K562 (cell line): ENCODE results near the gene BTD. TPM values are rescaled to one million over a fixed set of nuclear protein-coding genes. Genes with fewer than 3 reads are reported as not detected.

ENCODE experiments used
- ATAC-seq: fragments of 200-7000 bp; cut with Tn5 transposase; 3 replicates; pipeline ENCODE4 v1.9.1; 2020; ENCODE audit warnings: moderate library complexity
- BruUV-seq: library from RNA; stranded (reverse); fragments of 400-500 nt; replicated peaks from 2 replicates; lab custom pipeline; 2021; lab: Mats Ljungman, UMichigan
- CTCF ChIA-PET: fragments of 300-600 bp; formaldehyde crosslinking; extraction: SDS; loops from one replicate; lab custom pipeline; 2021; ENCODE audit warnings: low intra/inter-chr PET ratio; lab: Yijun Ruan, JAX
- POLR2A ChIA-PET: fragments of 300-600, 350-650 bp; sonication (Branson Sonifier 250); formaldehyde crosslinking; extraction: SDS; loops from one replicate; lab custom pipeline; 2021; ENCODE audit warnings: antibody characterized with exemption, inconsistent platforms; lab: Yijun Ruan, JAX
- DNase-seq, 4 experiments: peaks; one replicate each; pipeline versions ENCODE4 v3.0.0 to v3.0.0-alpha.2; 2011 to 2018; ENCODE audit warnings: low spot score in 3 of 4, mixed read lengths in 3 of 4; ENCODE audit errors: extremely low read depth in 1 of 4
- FAIRE-seq: peaks from 2 replicates; lab custom pipeline; 2011; peaks lifted over from hg19 to GRCh38; lab: Jason Lieb, UNC
- H2AFZ ChIP-seq: 2 replicates; pipeline ENCODE4 v1.6.0; 2011; ENCODE audit warnings: low read depth, low read length, control low read depth, inconsistent platforms
- H3K27ac ChIP-seq: fragments of 200-600 bp; 3 replicates; pipeline ENCODE4 v1.8.0; 2011; ENCODE audit warnings: low read depth, mild to moderate bottlenecking, control low read depth, inconsistent platforms, low read length, moderate library complexity, mixed read lengths; ENCODE audit errors: extremely low read depth
- H3K27me3 ChIP-seq, 2 experiments: fragments of 300-600 bp in 1 of 2; 2 replicates in 1 of 2; 3 replicates in 1 of 2; pipeline versions ENCODE4 v1.6.0 to v1.8.0; 2011; ENCODE audit warnings: inconsistent platforms in 2 of 2, low read length in 2 of 2, mild to moderate bottlenecking in 1 of 2, mixed read lengths in 1 of 2, moderate library complexity in 1 of 2; ENCODE audit not compliant: control insufficient read depth in 2 of 2, insufficient read depth in 2 of 2
- H3K36me3 ChIP-seq: fragments of 300-600 bp; 3 replicates; pipeline ENCODE4 v1.8.0; 2011; ENCODE audit warnings: mild to moderate bottlenecking, low read length, inconsistent platforms; ENCODE audit not compliant: control insufficient read depth, insufficient read depth
- H3K4me1 ChIP-seq, 2 experiments: fragments of 200-600 bp in 1 of 2; replicated peaks in 1 of 2; 2 replicates in 1 of 2; 3 replicates in 1 of 2; pipeline versions ENCODE4 v1.5.1 to v1.8.0; 2011; ENCODE audit warnings: inconsistent platforms in 2 of 2, low read length in 2 of 2, mild to moderate bottlenecking in 1 of 2, mixed read lengths in 1 of 2, moderate library complexity in 1 of 2; ENCODE audit not compliant: control insufficient read depth in 2 of 2, insufficient read depth in 2 of 2
- H3K4me2 ChIP-seq: 2 replicates; pipeline ENCODE4 v1.6.1; 2011; ENCODE audit warnings: low read length, control low read depth, inconsistent platforms, mixed read lengths; ENCODE audit not compliant: insufficient read depth
- H3K4me3 ChIP-seq: fragments of 200-600 bp; sonication (generic), shearing (Covaris generic); 2 replicates; pipeline ENCODE4 v1.5.1; 2016; ENCODE audit warnings: control low read depth, inconsistent platforms
- H3K79me2 ChIP-seq: fragments of 200-600 bp; 3 replicates; pipeline ENCODE4 v1.8.0; 2011; ENCODE audit warnings: low read length, inconsistent platforms; ENCODE audit not compliant: control insufficient read depth, insufficient read depth
- H3K9ac ChIP-seq, 2 experiments: 2 replicates each; pipeline versions ENCODE4 v1.6.0 to v1.6.1; 2011; ENCODE audit warnings: low read depth in 2 of 2, low read length in 2 of 2, control low read depth in 1 of 2, inconsistent platforms in 1 of 2, mild to moderate bottlenecking in 1 of 2, mixed read lengths in 1 of 2; ENCODE audit not compliant: insufficient read depth in 1 of 2
- H3K9me1 ChIP-seq: one replicate; pipeline ENCODE4 v1.6.0; 2011; ENCODE audit warnings: inconsistent platforms, mild to moderate bottlenecking, low read length, moderate library complexity; ENCODE audit not compliant: control insufficient read depth, insufficient read depth
- H3K9me3 ChIP-seq: replicated peaks from 2 replicates; pipeline ENCODE4 v1.5.1; 2011; ENCODE audit warnings: low read depth, low read length, inconsistent platforms; ENCODE audit not compliant: control insufficient read depth, insufficient read depth
- H4K20me1 ChIP-seq: replicated peaks from 2 replicates; pipeline ENCODE4 v1.6.1; 2011; ENCODE audit warnings: low read length, inconsistent platforms, mixed read lengths; ENCODE audit not compliant: control insufficient read depth, insufficient read depth
- ETV1 ChIP-seq: fragments of 450-650 bp; conservative IDR thresholded peaks from 2 replicates; pipeline ENCODE4 v1.6.1; 2016; ENCODE audit warnings: missing genetic modification characterization, control low read depth, low read depth, missing compliant biosample characterization
- MBD2 ChIP-seq: sonication (generic); IDR thresholded peaks from 2 replicates; pipeline ENCODE4 v1.6.1; 2016; ENCODE audit warnings: low read depth, borderline replicate concordance
- MEF2A ChIP-seq: IDR thresholded peaks from 2 replicates; pipeline ENCODE4 v1.6.1; 2011; ENCODE audit warnings: low read depth, mild to moderate bottlenecking, low read length, moderate library complexity; ENCODE audit not compliant: control insufficient read depth
- NONO ChIP-seq, 2 experiments: fragments of 200-400 bp in 1 of 2; fragments of 450-650 bp in 1 of 2; formaldehyde crosslinking in 1 of 2; IDR thresholded peaks; 2 replicates each; pipeline ENCODE4 v1.6.1; 2017; ENCODE audit warnings: low read depth in 2 of 2, mild to moderate bottlenecking in 2 of 2, moderate library complexity in 2 of 2, low read length in 1 of 2
- RNF2 ChIP-seq: sonication (generic); IDR thresholded peaks from 2 replicates; pipeline ENCODE4 v1.6.1; 2016
- SP2 ChIP-seq: IDR thresholded peaks from 2 replicates; pipeline ENCODE4 v1.6.1; 2011; ENCODE audit warnings: mild to moderate bottlenecking, low read depth, low read length, moderate library complexity; ENCODE audit not compliant: poor library complexity, severe bottlenecking; ENCODE audit errors: extremely low read depth
- ZBTB7A ChIP-seq: IDR thresholded peaks from 2 replicates; pipeline ENCODE4 v1.6.1; 2011; ENCODE audit warnings: low read depth, mild to moderate bottlenecking, low read length, moderate library complexity, borderline replicate concordance; ENCODE audit not compliant: control insufficient read depth
- ZFP1 ChIP-seq: fragments of 450-650 bp; formaldehyde crosslinking; IDR thresholded peaks from 2 replicates; pipeline ENCODE4 v1.4.0; 2020; ENCODE audit warnings: mild to moderate bottlenecking, mixed read lengths
- ZNF140 ChIP-seq: fragments of 250-450 bp; sonication (Bioruptor Pico); IDR thresholded peaks from 2 replicates; pipeline ENCODE4 v1.8.0; 2021; ENCODE audit warnings: moderate library complexity, mild to moderate bottlenecking, inconsistent platforms
- ZNF316 ChIP-seq: fragments of 450-650 bp; IDR thresholded peaks from 2 replicates; pipeline ENCODE4 v1.6.1; 2016
- ZNF57 ChIP-seq: fragments of 450-650 bp; formaldehyde crosslinking; IDR thresholded peaks from 2 replicates; pipeline ENCODE4 v1.4.0; 2020; ENCODE audit warnings: mild to moderate bottlenecking, moderate library complexity
- WGBS: fragments of 100-300 bp; shearing (Covaris generic); methylation state at CpG from one replicate; pipeline ENCODE4 v1.1.6; 2016; ENCODE audit warnings: low coverage, mixed read lengths; ENCODE audit not compliant: insufficient coverage; ENCODE audit errors: missing lambda C conversion rate; 5-methylcytosine and 5-hydroxymethylcytosine counted together
- in situ Hi-C: fragments of 300-500 bp; cut with MboI; formaldehyde crosslinking; loops from 4 replicates; pipeline ENCODE4 v1.15.0; 2018; ENCODE audit warnings: inconsistent platforms, mixed read lengths
- intact Hi-C: fragments of 100-400 bp; cut with micrococcal nuclease; formaldehyde crosslinking; loops from 2 replicates; pipeline ENCODE4 v1.14.2; 2022
- polyA plus RNA-seq, 8 experiments: library from polyadenylated mRNA; depleted of rRNA in 4 of 8; stranded (reverse) in 5 of 8; unstranded in 3 of 8; fragments of >200 nt; fragmentation: Nextera tagmentation in 2 of 8; fragmentation: Illumina TruSeq in 1 of 8; extraction: Ambion mirVana in 2 of 8; extraction: Trizol in 1 of 8; gene quantifications; 2 replicates each; pipeline versions ENCODE4 v1.2.1 to v1.2.3, GENCODE V29; 2011 to 2014; ENCODE audit warnings: inconsistent platforms in 1 of 8, missing spikeins in 1 of 8
- total RNA-seq, 7 experiments: library from RNA; depleted of rRNA in 6 of 7; stranded (reverse); fragments of >200 nt in 6 of 7; fragmentation: Illumina TruSeq in 2 of 7; extraction: Trizol in 2 of 7; gene quantifications; 2 replicates each; pipeline versions ENCODE4 v1.2.1 to v1.2.3, GENCODE V29; 2011 to 2021; ENCODE audit warnings: low replicate concordance in 1 of 7
- TF ChIP-seq, protein P1 (sequence below): fragments of 450-650 bp; IDR thresholded peaks from 2 replicates; pipeline ENCODE4 v1.6.1; 2018; ENCODE audit warnings: mild to moderate bottlenecking, low read depth; ENCODE audit not compliant: partially characterized antibody
- TF ChIP-seq, protein P2 (sequence below): sonication (generic); formaldehyde crosslinking; IDR thresholded peaks from 2 replicates; pipeline ENCODE4 v1.8.0; 2022; ENCODE audit warnings: mild to moderate bottlenecking, low read depth, missing genetic modification reagents
- TF ChIP-seq, protein P3 (sequence below): fragments of 450-650 bp; IDR thresholded peaks from 2 replicates; pipeline ENCODE4 v1.6.1; 2016
- TF ChIP-seq, protein P4 (sequence below): sonication (generic); formaldehyde crosslinking; IDR thresholded peaks from 2 replicates; pipeline ENCODE4 v1.9.0; 2022; ENCODE audit warnings: mild to moderate bottlenecking, missing genetic modification reagents

Gene BTD
- total and polyA plus RNA-seq, 9 of the 15 experiments (the other 6 are each of a cell fraction or from before 2014, with no cell fraction given), result 6.6 to 26.2 (median 10.6) TPM

DNA sequence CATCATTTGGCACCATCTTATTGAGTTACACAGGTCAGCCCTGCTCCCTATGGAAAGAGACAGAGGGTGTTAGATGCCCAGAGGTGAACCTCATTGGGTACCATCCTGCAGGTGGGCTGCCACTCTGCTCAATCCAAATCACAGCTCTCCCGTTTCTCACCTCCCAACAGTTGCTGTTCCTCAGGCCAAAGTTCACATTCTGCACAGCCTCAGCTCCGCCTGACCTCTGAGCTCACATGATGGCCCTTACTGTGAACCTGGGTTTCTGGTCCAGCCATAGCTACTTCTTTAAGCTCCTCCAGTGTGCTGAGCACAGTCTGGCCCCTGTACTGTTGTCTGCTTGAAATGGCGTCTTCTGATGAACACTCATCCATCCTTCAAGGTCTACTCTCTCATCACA, 47.8 kb downstream of the BTD start (continued):
- TF ChIP-seq, protein P1, sequence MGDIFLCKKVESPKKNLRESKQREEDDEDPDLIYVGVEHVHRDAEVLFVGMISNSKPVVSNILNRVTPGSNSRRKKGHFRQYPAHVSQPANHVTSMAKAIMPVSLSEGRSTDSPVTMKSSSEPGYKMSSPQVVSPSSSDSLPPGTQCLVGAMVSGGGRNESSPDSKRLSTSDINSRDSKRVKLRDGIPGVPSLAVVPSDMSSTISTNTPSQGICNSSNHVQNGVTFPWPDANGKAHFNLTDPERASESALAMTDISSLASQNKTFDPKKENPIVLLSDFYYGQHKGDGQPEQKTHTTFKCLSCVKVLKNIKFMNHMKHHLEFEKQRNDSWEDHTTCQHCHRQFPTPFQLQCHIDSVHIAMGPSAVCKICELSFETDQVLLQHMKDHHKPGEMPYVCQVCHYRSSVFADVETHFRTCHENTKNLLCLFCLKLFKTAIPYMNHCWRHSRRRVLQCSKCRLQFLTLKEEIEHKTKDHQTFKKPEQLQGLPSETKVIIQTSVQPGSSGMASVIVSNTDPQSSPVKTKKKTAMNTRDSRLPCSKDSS, result no peak
- no peak for TF ChIP-seq RNF2
- TF ChIP-seq ZBTB7A, result no peak
- TF ChIP-seq ETV1 (tag), result no peak
- TF ChIP-seq, protein P2, sequence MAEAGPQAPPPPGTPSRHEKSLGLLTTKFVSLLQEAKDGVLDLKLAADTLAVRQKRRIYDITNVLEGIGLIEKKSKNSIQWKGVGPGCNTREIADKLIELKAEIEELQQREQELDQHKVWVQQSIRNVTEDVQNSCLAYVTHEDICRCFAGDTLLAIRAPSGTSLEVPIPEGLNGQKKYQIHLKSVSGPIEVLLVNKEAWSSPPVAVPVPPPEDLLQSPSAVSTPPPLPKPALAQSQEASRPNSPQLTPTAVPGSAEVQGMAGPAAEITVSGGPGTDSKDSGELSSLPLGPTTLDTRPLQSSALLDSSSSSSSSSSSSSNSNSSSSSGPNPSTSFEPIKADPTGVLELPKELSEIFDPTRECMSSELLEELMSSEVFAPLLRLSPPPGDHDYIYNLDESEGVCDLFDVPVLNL (CRISPR knock-in tag), result no peak

DNA sequence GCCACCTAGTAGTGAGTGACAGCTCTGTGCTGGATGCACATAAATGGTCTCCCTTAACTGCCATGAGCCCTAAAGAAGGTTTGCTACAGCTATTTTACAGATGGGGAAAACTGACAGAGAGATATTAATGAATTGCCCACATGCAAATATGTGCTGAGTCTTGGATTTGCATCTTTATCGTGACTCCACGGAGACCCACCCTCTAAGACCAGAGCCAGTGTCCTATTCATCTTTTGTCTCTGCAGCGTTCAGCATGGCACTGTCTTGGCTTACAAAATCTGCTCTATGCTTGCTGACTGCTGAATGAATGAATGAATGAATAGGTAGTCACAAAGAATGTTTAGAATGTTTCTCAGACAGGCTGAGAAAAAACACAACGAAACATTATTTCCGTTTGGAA, 48.3 kb downstream of the BTD start:
- H3K9me3 ChIP-seq, result no peaks in the 10 kb centered on the region
- no peaks in the 10 kb centered on the region for H3K9me1 ChIP-seq
- 0 out of 5 replicates have a peak, but pooled peaks cover 0 to 2% of the 10 kb centered on the region in 2 experiments for H3K4me1 ChIP-seq
- peaks cover 35 to 46% of the 10 kb centered on the region in 2 experiments for H3K27me3 ChIP-seq
- no peak overlapping the region for H3K4me2 ChIP-seq
- no peak for FAIRE-seq
- in situ Hi-C loops (loop anchor here (25.0 kb wide), 1 partner anchor 887 kb away; no protein-coding TSS in a partner anchor), intact Hi-C loops (no loop called here)
- H3K36me3 ChIP-seq, result no peaks in the 10 kb centered on the region
- no peak overlapping the region for H2AFZ ChIP-seq
- H4K20me1 ChIP-seq, result no peaks in the 10 kb centered on the region
- WGBS, result 4% methylated on average over 5 of the region's 5 CpGs
- DNase-seq, result no peak
- H3K27ac ChIP-seq, result no peak overlapping the region
- H3K9ac ChIP-seq, result no peak overlapping the region
- BruUV-seq, result no TSS peak
- ATAC-seq, result no peak
- no peaks in the 10 kb centered on the region for H3K79me2 ChIP-seq
- ChIA-PET POLR2A (interaction anchor here (1.3 to 1.4 kb wide), 2 partner anchors 14 to 15 kb away, joined by 3 to 5 read pairs; no protein-coding TSS in a partner anchor), CTCF (interaction anchor here (0.6 kb wide), 1 partner anchor 1560 kb away, joined by 3 read pairs; no protein-coding TSS in a partner anchor)
- no peak overlapping the region for H3K4me3 ChIP-seq
- TF ChIP-seq, protein P3, sequence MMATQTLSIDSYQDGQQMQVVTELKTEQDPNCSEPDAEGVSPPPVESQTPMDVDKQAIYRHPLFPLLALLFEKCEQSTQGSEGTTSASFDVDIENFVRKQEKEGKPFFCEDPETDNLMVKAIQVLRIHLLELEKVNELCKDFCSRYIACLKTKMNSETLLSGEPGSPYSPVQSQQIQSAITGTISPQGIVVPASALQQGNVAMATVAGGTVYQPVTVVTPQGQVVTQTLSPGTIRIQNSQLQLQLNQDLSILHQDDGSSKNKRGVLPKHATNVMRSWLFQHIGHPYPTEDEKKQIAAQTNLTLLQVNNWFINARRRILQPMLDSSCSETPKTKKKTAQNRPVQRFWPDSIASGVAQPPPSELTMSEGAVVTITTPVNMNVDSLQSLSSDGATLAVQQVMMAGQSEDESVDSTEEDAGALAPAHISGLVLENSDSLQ, result peak; percentile 53; the same call in 1 of the 2 replicates
- TF ChIP-seq ZNF316 (peak; percentile 41; the same call in 1 of the 2 replicates), MBD2 (no peak), ZFP1 (CRISPR knock-in tag) (no peak), NONO (IDR thresholded peaks at IDR 0.05; ENCODE audit: low read depth in 2 of 2, low read length in 1 of 2) (no peak), ZNF140 (CRISPR knock-in tag) (no peak), ZNF57 (CRISPR knock-in tag) (no peak), SP2 (no peak), MEF2A (no peak)
- TF ChIP-seq, protein P4, sequence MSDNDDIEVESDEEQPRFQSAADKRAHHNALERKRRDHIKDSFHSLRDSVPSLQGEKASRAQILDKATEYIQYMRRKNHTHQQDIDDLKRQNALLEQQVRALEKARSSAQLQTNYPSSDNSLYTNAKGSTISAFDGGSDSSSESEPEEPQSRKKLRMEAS (CRISPR knock-in tag), result no peak
